Measurements from ENCODE around the gene CRACR2B. TPM values are rescaled to one million over a fixed set of nuclear protein-coding genes. Genes with fewer than 3 reads are reported as not detected.

CRACR2B gene
- total RNA-seq, 1 experiment from 2014 or later = 132 TPM

DNA sequence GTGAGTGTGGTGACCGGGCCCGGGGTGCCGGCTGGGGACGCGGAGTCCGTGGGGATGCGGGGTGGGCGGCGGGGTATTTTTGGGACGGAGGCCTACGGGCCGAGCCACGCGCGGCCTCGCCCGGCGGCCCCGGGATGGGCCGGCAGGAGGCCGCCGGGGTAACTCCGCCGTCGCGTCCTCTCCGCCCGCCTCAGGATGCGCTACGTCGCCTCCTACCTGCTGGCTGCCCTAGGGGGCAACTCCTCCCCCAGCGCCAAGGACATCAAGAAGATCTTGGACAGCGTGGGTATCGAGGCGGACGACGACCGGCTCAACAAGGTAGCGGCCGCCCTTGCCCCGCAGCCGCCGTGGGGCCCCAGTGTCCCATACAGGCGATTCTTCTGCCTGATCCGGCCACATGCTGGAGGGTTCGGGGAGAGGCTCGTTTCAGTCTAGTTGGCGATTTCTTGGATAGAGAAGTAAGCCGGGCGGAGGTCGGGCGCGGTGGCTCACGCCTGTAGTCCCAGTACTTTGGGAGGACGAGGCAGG lies 17.6 kb upstream of the CRACR2B start:
- ATAC-seq (peak; percentile 2), DNase-seq (ENCODE audit: low read depth, low spot score) (no peak)
- Histone ChIP-seq H3K27ac (ENCODE audit: low read length) (peak overlapping the region; percentile 99), H3K36me3 (ENCODE audit: control insufficient read depth, insufficient read depth, low read length) (peaks cover 24% of the 10 kb centered on the region), H3K4me1 (ENCODE audit: control insufficient read depth, insufficient read depth, low read length) (peaks cover 42% of the 10 kb centered on the region), H3K27me3 (ENCODE audit: control insufficient read depth, insufficient read depth, low read length) (no peaks in the 10 kb centered on the region), H3K9me3 (ENCODE audit: control insufficient read depth, insufficient read depth, low read depth, low read length) (no peaks in the 10 kb centered on the region), H3K4me3 (ENCODE audit: low read depth in 2 of 2, low read length in 2 of 2) (peak overlapping the region; percentile 85 to 96)
- no peak for TF ChIP-seq POLR2AphosphoS5 (IDR thresholded peaks at IDR 0.05; ENCODE audit: low read depth, low read length)
- in situ Hi-C loops (cut with HindIII; ENCODE audit: low pct_unique_long_range_greater_than_20kb, low sequenced_read_pairs) (no loop called here), intact Hi-C loops (cut with micrococcal nuclease; ENCODE audit: unreplicated experiment) (no loop called here)
- ChIA-PET CTCF (interaction anchor here (0.9 kb wide), 1 partner anchor 9 kb away, joined by 3 read pairs; the partner anchor contains the start of gene PNPLA2), POLR2A (interaction anchor here (0.8 to 1.0 kb wide), 3 partner anchors 9 to 31 kb away, joined by 3 to 9 read pairs (median 6); partner anchors contain the start of gene PNPLA2)
- BruUV-seq (replicated peaks) = TSS peak; percentile 86

DNA sequence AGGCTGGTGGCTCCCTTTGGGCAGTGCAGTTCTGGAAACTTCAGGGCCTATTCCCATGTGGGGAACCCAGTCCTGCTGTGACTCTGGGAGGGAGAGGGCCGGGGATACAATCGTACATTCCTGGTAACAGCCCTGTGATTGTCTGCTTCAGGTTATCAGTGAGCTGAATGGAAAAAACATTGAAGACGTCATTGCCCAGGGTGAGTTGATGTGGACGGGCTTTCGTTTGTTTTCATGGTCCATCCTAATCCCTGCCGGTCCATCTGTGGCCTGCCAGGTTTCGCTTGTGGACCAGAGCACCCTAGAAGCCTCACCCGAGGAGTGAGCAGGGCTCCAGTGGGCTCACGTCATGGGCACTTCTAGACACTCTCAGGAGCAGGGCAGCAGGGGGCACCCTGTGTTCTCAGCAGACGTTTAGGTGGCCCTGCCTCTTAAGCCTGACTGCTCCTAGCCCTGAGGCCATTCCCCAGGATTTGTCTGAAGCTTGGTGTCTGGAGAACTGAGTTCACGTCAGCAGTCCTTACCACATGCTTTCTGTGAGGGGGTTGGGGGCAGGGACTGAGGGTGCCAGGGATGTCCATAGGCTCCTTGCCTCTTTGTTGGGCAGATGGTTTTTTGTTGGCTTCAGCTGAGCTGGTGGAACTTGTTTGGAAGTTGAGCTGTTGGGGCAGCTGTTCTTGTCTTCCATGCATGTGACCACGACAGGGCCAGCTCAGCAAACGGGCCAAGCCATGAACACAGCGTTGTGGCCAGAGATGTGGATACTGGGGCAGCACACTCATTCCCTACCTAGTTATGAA lies 16.1 kb upstream of the CRACR2B start:
- Histone ChIP-seq H3K4me3 (ENCODE audit: low read depth in 2 of 2, low read length in 2 of 2) (peak overlapping the region; percentile 85 to 96), H3K27me3 (ENCODE audit: control insufficient read depth, insufficient read depth, low read length) (no peaks in the 10 kb centered on the region), H3K9me3 (ENCODE audit: control insufficient read depth, insufficient read depth, low read depth, low read length) (no peaks in the 10 kb centered on the region), H3K27ac (ENCODE audit: low read length) (peak overlapping the region; percentile 99), H3K36me3 (ENCODE audit: control insufficient read depth, insufficient read depth, low read length) (peaks cover 24% of the 10 kb centered on the region), H3K4me1 (ENCODE audit: control insufficient read depth, insufficient read depth, low read length) (peaks cover 41% of the 10 kb centered on the region)
- in situ Hi-C loops (cut with HindIII; ENCODE audit: low pct_unique_long_range_greater_than_20kb, low sequenced_read_pairs) = no loop called here
- no TSS peak for BruUV-seq (replicated peaks)
- CTCF ChIA-PET = interaction anchor here (0.7 to 0.8 kb wide), 2 partner anchors 35 to 543 kb away, joined by 3 read pairs; no protein-coding TSS in a partner anchor
- ATAC-seq (no peak), DNase-seq (ENCODE audit: low read depth, low spot score) (no peak)
- POLR2A ChIA-PET = interaction anchor here (0.6 kb wide), 1 partner anchor 959 kb away, joined by 5 read pairs; no protein-coding TSS in a partner anchor
- intact Hi-C loops (cut with micrococcal nuclease; ENCODE audit: unreplicated experiment) = no loop called here
- no peak for TF ChIP-seq TCF7L2 (IDR thresholded peaks at IDR 0.05; ENCODE audit: low read depth, low read length)
- TF ChIP-seq, protein P1, sequence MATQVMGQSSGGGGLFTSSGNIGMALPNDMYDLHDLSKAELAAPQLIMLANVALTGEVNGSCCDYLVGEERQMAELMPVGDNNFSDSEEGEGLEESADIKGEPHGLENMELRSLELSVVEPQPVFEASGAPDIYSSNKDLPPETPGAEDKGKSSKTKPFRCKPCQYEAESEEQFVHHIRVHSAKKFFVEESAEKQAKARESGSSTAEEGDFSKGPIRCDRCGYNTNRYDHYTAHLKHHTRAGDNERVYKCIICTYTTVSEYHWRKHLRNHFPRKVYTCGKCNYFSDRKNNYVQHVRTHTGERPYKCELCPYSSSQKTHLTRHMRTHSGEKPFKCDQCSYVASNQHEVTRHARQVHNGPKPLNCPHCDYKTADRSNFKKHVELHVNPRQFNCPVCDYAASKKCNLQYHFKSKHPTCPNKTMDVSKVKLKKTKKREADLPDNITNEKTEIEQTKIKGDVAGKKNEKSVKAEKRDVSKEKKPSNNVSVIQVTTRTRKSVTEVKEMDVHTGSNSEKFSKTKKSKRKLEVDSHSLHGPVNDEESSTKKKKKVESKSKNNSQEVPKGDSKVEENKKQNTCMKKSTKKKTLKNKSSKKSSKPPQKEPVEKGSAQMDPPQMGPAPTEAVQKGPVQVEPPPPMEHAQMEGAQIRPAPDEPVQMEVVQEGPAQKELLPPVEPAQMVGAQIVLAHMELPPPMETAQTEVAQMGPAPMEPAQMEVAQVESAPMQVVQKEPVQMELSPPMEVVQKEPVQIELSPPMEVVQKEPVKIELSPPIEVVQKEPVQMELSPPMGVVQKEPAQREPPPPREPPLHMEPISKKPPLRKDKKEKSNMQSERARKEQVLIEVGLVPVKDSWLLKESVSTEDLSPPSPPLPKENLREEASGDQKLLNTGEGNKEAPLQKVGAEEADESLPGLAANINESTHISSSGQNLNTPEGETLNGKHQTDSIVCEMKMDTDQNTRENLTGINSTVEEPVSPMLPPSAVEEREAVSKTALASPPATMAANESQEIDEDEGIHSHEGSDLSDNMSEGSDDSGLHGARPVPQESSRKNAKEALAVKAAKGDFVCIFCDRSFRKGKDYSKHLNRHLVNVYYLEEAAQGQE (IDR thresholded peaks at IDR 0.05; ENCODE audit: insufficient read depth in 1 of 2, low read depth in 2 of 2, low read length in 1 of 2) = no peak
- TF ChIP-seq, protein P2, sequence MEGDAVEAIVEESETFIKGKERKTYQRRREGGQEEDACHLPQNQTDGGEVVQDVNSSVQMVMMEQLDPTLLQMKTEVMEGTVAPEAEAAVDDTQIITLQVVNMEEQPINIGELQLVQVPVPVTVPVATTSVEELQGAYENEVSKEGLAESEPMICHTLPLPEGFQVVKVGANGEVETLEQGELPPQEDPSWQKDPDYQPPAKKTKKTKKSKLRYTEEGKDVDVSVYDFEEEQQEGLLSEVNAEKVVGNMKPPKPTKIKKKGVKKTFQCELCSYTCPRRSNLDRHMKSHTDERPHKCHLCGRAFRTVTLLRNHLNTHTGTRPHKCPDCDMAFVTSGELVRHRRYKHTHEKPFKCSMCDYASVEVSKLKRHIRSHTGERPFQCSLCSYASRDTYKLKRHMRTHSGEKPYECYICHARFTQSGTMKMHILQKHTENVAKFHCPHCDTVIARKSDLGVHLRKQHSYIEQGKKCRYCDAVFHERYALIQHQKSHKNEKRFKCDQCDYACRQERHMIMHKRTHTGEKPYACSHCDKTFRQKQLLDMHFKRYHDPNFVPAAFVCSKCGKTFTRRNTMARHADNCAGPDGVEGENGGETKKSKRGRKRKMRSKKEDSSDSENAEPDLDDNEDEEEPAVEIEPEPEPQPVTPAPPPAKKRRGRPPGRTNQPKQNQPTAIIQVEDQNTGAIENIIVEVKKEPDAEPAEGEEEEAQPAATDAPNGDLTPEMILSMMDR (IDR thresholded peaks at IDR 0.05) = no peak
- TF ChIP-seq SIN3A (IDR thresholded peaks at IDR 0.05; ENCODE audit: borderline replicate concordance, insufficient read depth, low read depth, low read length) = no peak
- no peak; the same call in 1 of the 2 replicates for TF ChIP-seq POLR2AphosphoS5 (IDR thresholded peaks at IDR 0.05; ENCODE audit: low read depth, low read length)

All from Panc1 (cell line).